HEK293 (cell line): Measurements from ENCODE around the gene VSTM2B.
"Not testable (repeated sequence)": the region's sequence is repeated elsewhere in the genome, so short reads cannot be mapped to it uniquely, and the experiment has no call there.

Experiments
- CTCF ChIA-PET: fragments of 350-600 bp; formaldehyde crosslinking; extraction: SDS; loops from one replicate; lab custom pipeline; 2021; ENCODE audit warnings: antibody characterized with exemption; lab: Yijun Ruan, JAX
- POLR2A ChIA-PET: fragments of 300-600 bp; formaldehyde crosslinking; extraction: SDS; loops from one replicate; lab custom pipeline; 2020; ENCODE audit warnings: antibody characterized with exemption, inconsistent platforms; lab: Yijun Ruan, JAX
- H3K27ac ChIP-seq: fragments of 200-500 bp; sonication (Bioruptor generic); 2 replicates; pipeline ENCODE4 v1.5.1; 2014; ENCODE audit warnings: low read depth, low read length, control low read depth, inconsistent platforms; ENCODE audit errors: extremely low read depth
- H3K36me3 ChIP-seq, 2 experiments: fragments of 200-500 bp in 1 of 2; sonication (Bioruptor generic) in 1 of 2; 1 replicate in 1 of 2; 2 replicates in 1 of 2; pipeline ENCODE4 v1.5.1; 2014 to 2017; ENCODE audit warnings: inconsistent platforms in 2 of 2, low read length in 2 of 2; ENCODE audit not compliant: control insufficient read depth in 2 of 2, insufficient read depth in 1 of 2
- H3K4me1 ChIP-seq: fragments of 200-500 bp; sonication (Bioruptor generic); 2 replicates; pipeline ENCODE4 v1.5.1; 2014; ENCODE audit warnings: mild to moderate bottlenecking, low read length, inconsistent platforms; ENCODE audit not compliant: control insufficient read depth, insufficient read depth
- H3K4me3 ChIP-seq: 2 replicates; pipeline ENCODE4 v1.5.1; 2011; ENCODE audit warnings: low read depth, mild to moderate bottlenecking, control low read depth, low read length, moderate library complexity
- H3K9me3 ChIP-seq: fragments of 200-500 bp; sonication (Bioruptor generic); 2 replicates; pipeline ENCODE4 v1.5.1; 2014; ENCODE audit warnings: low read depth, low read length, inconsistent platforms; ENCODE audit not compliant: control insufficient read depth, insufficient read depth
- GLI4 ChIP-seq: fragments of 450-650 bp; formaldehyde crosslinking; IDR thresholded peaks from 2 replicates; pipeline ENCODE4 v1.5.1; 2016; ENCODE audit warnings: missing biosample characterization, missing genetic modification characterization
- GLIS1 ChIP-seq: fragments of 450-650 bp; formaldehyde crosslinking; IDR thresholded peaks from 2 replicates; pipeline ENCODE4 v1.5.1; 2016; ENCODE audit warnings: missing biosample characterization, missing genetic modification characterization
- KLF7 ChIP-seq: fragments of 450-650 bp; formaldehyde crosslinking; IDR thresholded peaks from 2 replicates; pipeline ENCODE4 v1.5.1; 2016; ENCODE audit warnings: missing biosample characterization, missing genetic modification characterization, borderline replicate concordance
- RBAK ChIP-seq: fragments of 450-650 bp; formaldehyde crosslinking; IDR thresholded peaks from 2 replicates; pipeline ENCODE4 v1.5.1; 2016; ENCODE audit warnings: missing biosample characterization, missing genetic modification characterization
- SP2 ChIP-seq: fragments of 450-650 bp; formaldehyde crosslinking; IDR thresholded peaks from 2 replicates; pipeline ENCODE4 v1.5.1; 2016; ENCODE audit warnings: missing biosample characterization, missing genetic modification characterization
- ZBTB44 ChIP-seq: fragments of 450-650 bp; IDR thresholded peaks from 2 replicates; pipeline ENCODE4 v1.5.1; 2018; ENCODE audit warnings: missing biosample characterization, mild to moderate bottlenecking, missing genetic modification characterization
- ZBTB48 ChIP-seq: fragments of 450-650 bp; formaldehyde crosslinking; IDR thresholded peaks from 2 replicates; pipeline ENCODE4 v1.5.1; 2016; ENCODE audit warnings: missing biosample characterization, missing genetic modification characterization
- ZFP3 ChIP-seq: fragments of 450-650 bp; formaldehyde crosslinking; IDR thresholded peaks from 2 replicates; pipeline ENCODE4 v1.5.1; 2016; ENCODE audit warnings: low read depth, missing biosample characterization, missing genetic modification characterization
- ZNF121 ChIP-seq: fragments of 450-650 bp; formaldehyde crosslinking; IDR thresholded peaks from 2 replicates; pipeline ENCODE4 v1.5.1; 2016; ENCODE audit warnings: missing biosample characterization, missing genetic modification characterization
- ZNF146 ChIP-seq: fragments of 450-650 bp; formaldehyde crosslinking; IDR thresholded peaks from 2 replicates; pipeline ENCODE4 v1.5.1; 2016; ENCODE audit warnings: missing biosample characterization, missing genetic modification characterization
- ZNF157 ChIP-seq: fragments of 450-650 bp; formaldehyde crosslinking; IDR thresholded peaks from 2 replicates; pipeline ENCODE4 v1.5.1; 2016; ENCODE audit warnings: missing biosample characterization, missing genetic modification characterization
- ZNF202 ChIP-seq: fragments of 450-650 bp; formaldehyde crosslinking; IDR thresholded peaks from 2 replicates; pipeline ENCODE4 v1.5.1; 2016; ENCODE audit warnings: missing biosample characterization, missing genetic modification characterization, borderline replicate concordance
- ZNF302 ChIP-seq: fragments of 450-650 bp; formaldehyde crosslinking; IDR thresholded peaks from 2 replicates; pipeline ENCODE4 v1.5.1; 2016; ENCODE audit warnings: missing biosample characterization, missing genetic modification characterization, low read depth
- ZNF324 ChIP-seq: fragments of 450-650 bp; formaldehyde crosslinking; IDR thresholded peaks from 2 replicates; pipeline ENCODE4 v1.5.1; 2016; ENCODE audit warnings: missing biosample characterization, missing genetic modification characterization
- ZNF350 ChIP-seq: fragments of 450-650 bp; formaldehyde crosslinking; IDR thresholded peaks from 2 replicates; pipeline ENCODE4 v1.5.0; 2017; ENCODE audit warnings: missing biosample characterization, mild to moderate bottlenecking, missing genetic modification characterization
- ZNF37A ChIP-seq: fragments of 450-650 bp; IDR thresholded peaks from 2 replicates; pipeline ENCODE4 v1.5.1; 2018; ENCODE audit warnings: missing biosample characterization, missing genetic modification characterization
- ZNF394 ChIP-seq: fragments of 450-650 bp; formaldehyde crosslinking; IDR thresholded peaks from 2 replicates; pipeline ENCODE4 v1.5.1; 2016; ENCODE audit warnings: missing biosample characterization, missing genetic modification characterization, mild to moderate bottlenecking, moderate library complexity, borderline replicate concordance
- ZNF510 ChIP-seq: fragments of 450-650 bp; formaldehyde crosslinking; IDR thresholded peaks from 2 replicates; pipeline ENCODE4 v1.5.1; 2018; ENCODE audit warnings: mild to moderate bottlenecking, missing genetic modification characterization, missing biosample characterization; ENCODE audit not compliant: insufficient replicate concordance
- ZNF677 ChIP-seq: fragments of 450-650 bp; IDR thresholded peaks from 2 replicates; pipeline ENCODE4 v1.5.0; 2018; ENCODE audit warnings: missing biosample characterization, mild to moderate bottlenecking, missing genetic modification characterization, moderate library complexity
- ZSCAN23 ChIP-seq: fragments of 450-650 bp; formaldehyde crosslinking; IDR thresholded peaks from 2 replicates; pipeline ENCODE4 v1.5.1; 2016; ENCODE audit warnings: missing biosample characterization, missing genetic modification characterization
- TF ChIP-seq, protein P1 (sequence below): fragments of 450-650 bp; formaldehyde crosslinking; IDR thresholded peaks from 2 replicates; pipeline ENCODE4 v1.5.1; 2017; ENCODE audit warnings: missing biosample characterization, missing genetic modification characterization
- TF ChIP-seq, protein P2 (sequence below): fragments of 450-650 bp; formaldehyde crosslinking; IDR thresholded peaks from 2 replicates; pipeline ENCODE4 v1.5.1; 2016; ENCODE audit warnings: missing biosample characterization, missing genetic modification characterization
- TF ChIP-seq, protein P3 (sequence below): fragments of 450-650 bp; formaldehyde crosslinking; IDR thresholded peaks from 2 replicates; pipeline ENCODE4 v1.5.1; 2016; ENCODE audit warnings: missing biosample characterization, missing genetic modification characterization

Gene VSTM2B

DNA sequence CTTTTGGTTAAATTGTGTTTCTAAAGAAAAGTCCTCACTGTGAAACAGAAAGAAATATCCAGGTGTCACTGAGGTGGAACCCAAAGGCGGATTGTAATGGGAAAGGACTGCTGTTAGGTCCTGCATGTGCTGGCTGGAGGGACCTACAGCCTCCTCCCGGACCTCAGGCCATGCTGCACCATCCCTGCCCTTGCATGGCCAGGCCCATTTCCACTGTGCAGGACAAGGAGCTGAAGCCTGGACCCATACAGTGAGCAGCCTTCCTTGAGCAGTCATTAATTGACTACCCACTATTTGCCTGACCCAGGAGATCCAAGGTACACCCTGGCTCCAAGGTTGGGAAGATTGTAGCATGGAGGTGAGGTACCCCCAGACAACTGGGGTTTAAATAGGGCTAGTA lies 17.6 kb downstream of the VSTM2B start:
- Histone ChIP-seq H3K36me3 (peaks cover 0 to 5% of the 10 kb centered on the region in 2 experiments; a peak in 1 of 3 replicates), H3K4me1 (no peaks in the 10 kb centered on the region), H3K4me3 (no peak overlapping the region), H3K27ac (no peak overlapping the region), H3K9me3 (no peaks in the 10 kb centered on the region)
- ChIA-PET POLR2A (no interaction called here), CTCF (interaction anchor here (0.8 kb wide), 1 partner anchor 21 kb away, joined by 3 read pairs; no protein-coding TSS in a partner anchor)
- TF ChIP-seq ZNF324 (tag by site-specific recombination) (no peak), SP2 (tag by site-specific recombination) (no peak), ZNF350 (tag by site-specific recombination) (no peak), ZNF302 (tag by site-specific recombination) (no peak), KLF7 (tag by site-specific recombination) (no peak), ZNF121 (tag by site-specific recombination) (no peak), RBAK (tag by site-specific recombination) (no peak), ZNF394 (tag by site-specific recombination) (no peak), ZBTB48 (tag by site-specific recombination) (no peak), ZNF157 (tag by site-specific recombination) (no peak), GLI4 (tag by site-specific recombination) (no peak), ZBTB44 (tag by site-specific recombination) (no peak)

DNA sequence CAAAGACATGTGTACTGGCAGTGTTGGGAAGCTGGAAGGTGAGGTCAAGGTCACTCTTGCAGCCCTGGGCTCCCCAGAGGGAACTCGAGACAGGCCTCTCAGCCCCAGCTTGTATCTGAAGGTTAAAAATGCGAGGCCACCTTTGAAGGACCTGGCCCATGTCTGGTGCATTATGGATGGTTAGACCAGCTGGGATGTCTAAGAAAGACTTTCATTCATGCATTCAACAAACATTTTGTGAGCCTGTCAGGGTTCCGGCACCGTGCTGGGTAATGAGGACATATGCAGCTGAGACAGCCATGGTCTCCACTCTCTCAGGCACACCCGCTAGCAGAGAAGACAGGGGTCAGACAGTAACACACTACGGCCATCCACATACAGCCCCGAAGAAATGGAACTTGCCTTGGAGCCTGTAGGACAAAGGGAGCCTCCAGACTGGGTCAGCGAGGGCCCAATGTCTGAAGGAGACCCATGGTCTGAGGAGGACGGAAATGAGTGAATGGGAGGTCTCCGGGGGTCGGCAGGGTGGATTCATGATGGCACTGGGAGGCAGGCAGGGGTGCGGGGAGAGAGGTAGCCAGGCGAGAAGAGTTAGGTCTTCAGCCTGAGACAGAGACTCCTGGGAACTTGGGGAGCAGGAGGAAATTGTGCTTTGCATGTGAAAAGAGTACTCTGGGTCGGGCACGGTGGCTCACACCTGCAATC lies 19.0 kb downstream of the VSTM2B start:
- Histone ChIP-seq H3K27ac (no peak overlapping the region), H3K4me3 (no peak overlapping the region), H3K36me3 (peaks cover 0 to 5% of the 10 kb centered on the region in 2 experiments; a peak in 1 of 3 replicates), H3K4me1 (no peaks in the 10 kb centered on the region), H3K9me3 (no peaks in the 10 kb centered on the region)
- CTCF ChIA-PET, result no interaction called here
- TF ChIP-seq ZFP3 (tag by site-specific recombination), result no peak
- TF ChIP-seq ZNF510, result no peak
- TF ChIP-seq, protein P1, sequence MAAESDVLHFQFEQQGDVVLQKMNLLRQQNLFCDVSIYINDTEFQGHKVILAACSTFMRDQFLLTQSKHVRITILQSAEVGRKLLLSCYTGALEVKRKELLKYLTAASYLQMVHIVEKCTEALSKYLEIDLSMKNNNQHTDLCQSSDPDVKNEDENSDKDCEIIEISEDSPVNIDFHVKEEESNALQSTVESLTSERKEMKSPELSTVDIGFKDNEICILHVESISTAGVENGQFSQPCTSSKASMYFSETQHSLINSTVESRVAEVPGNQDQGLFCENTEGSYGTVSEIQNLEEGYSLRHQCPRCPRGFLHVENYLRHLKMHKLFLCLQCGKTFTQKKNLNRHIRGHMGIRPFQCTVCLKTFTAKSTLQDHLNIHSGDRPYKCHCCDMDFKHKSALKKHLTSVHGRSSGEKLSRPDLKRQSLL (tag by site-specific recombination), result no peak
- no peak for TF ChIP-seq ZNF37A
- no peak for TF ChIP-seq ZSCAN23 (tag by site-specific recombination)
- no peak for TF ChIP-seq ZNF677 (tag by site-specific recombination)
- no peak for TF ChIP-seq ZNF202 (tag by site-specific recombination)
- TF ChIP-seq GLIS1, result no peak
- POLR2A ChIA-PET, result no interaction called here

- POLR2A ChIA-PET, H3K4me3 ChIP-seq, H3K36me3 ChIP-seq, H3K27ac ChIP-seq, H3K4me1 ChIP-seq, H3K9me3 ChIP-seq: not testable (repeated sequence)
- TF ChIP-seq, protein P2, sequence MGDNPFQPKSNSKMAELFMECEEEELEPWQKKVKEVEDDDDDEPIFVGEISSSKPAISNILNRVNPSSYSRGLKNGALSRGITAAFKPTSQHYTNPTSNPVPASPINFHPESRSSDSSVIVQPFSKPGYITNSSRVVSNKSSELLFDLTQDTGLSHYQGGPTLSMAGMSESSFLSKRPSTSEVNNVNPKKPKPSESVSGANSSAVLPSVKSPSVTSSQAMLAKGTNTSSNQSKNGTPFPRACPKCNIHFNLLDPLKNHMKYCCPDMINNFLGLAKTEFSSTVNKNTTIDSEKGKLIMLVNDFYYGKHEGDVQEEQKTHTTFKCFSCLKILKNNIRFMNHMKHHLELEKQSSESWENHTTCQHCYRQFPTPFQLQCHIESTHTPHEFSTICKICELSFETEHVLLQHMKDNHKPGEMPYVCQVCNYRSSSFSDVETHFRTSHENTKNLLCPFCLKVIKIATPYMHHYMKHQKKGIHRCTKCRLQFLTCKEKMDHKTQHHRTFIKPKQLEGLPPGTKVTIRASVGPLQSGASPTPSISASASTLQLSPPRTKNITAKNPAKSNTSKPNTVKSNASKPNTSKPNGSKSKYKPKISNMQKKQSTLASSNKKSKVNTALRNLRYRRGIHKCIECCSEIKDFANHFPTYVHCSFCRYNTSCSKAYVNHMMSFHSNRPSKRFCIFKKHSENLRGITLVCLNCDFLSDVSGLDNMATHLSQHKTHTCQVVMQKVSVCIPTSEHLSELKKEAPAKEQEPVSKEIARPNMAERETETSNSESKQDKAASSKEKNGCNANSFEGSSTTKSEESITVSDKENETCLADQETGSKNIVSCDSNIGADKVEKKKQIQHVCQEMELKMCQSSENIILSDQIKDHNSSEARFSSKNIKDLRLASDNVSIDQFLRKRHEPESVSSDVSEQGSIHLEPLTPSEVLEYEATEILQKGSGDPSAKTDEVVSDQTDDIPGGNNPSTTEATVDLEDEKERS (tag by site-specific recombination), result peak; percentile 89
- TF ChIP-seq, protein P3, sequence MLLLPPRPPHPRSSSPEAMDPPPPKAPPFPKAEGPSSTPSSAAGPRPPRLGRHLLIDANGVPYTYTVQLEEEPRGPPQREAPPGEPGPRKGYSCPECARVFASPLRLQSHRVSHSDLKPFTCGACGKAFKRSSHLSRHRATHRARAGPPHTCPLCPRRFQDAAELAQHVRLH (tag by site-specific recombination), result peak; percentile 93
- TF ChIP-seq ZNF146 (tag by site-specific recombination), result peak; percentile 100
- TF ChIP-seq, all 188 proteins: peak for 3; not testable (repeated sequence) for 185
- CTCF ChIA-PET, result interaction anchor here (0.8 to 0.9 kb wide), 2 partner anchors 52 to 171 kb away, joined by 3 read pairs; no protein-coding TSS in a partner anchor
Measured at GRCh38 chr19:29545447-29545846, 19.7 kb downstream of the VSTM2B start.
